ENCODE data around the gene METTL23. TPM values are rescaled to one million over a fixed set of nuclear protein-coding genes. Genes with fewer than 3 reads are reported as not detected.

The METTL23 gene
- total RNA-seq, 1 donor from 2014 or later = 36.3 TPM

DNA sequence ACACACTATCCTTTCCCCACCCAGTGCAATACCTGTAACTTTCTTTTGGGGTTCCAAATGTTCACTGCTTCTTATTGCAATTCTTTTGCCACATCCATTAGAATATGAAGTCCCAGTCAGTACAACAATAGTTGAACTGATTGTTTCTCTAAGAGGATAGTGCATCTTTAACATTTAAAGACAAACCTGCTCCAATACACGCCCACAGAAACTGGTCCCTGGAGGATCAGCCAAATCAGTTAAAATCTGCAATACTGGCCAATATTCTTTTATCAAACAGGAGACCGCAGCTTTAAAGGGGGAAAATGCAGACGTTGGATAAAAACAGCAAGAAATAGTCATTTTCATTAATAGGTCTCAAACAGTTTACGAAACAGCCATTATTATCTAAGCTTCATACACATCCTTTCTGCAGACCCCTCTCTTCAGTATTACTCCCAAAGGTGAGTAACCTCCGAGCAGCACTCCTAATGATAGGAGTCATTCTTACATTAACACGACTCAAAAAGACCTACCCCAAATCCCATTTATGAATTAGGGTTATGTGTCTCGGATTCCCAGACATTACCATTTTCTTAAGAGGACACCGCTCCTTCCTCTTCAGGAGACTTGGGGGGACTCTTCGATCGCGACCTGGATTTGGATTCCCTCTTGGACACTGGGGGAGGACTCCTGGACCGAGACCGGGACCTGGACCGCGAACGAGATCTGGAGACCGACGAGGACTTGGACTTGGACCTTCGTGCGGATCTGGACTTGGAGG lies 9.1 kb downstream of the METTL23 start:
- no peaks in the 10 kb centered on the region for H3K27me3 Mint-ChIP-seq (ENCODE audit: unreplicated experiment)
- TF ChIP-seq, protein P1, sequence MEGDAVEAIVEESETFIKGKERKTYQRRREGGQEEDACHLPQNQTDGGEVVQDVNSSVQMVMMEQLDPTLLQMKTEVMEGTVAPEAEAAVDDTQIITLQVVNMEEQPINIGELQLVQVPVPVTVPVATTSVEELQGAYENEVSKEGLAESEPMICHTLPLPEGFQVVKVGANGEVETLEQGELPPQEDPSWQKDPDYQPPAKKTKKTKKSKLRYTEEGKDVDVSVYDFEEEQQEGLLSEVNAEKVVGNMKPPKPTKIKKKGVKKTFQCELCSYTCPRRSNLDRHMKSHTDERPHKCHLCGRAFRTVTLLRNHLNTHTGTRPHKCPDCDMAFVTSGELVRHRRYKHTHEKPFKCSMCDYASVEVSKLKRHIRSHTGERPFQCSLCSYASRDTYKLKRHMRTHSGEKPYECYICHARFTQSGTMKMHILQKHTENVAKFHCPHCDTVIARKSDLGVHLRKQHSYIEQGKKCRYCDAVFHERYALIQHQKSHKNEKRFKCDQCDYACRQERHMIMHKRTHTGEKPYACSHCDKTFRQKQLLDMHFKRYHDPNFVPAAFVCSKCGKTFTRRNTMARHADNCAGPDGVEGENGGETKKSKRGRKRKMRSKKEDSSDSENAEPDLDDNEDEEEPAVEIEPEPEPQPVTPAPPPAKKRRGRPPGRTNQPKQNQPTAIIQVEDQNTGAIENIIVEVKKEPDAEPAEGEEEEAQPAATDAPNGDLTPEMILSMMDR (IDR thresholded peaks at IDR 0.05) = no peak
- H3K27ac Mint-ChIP-seq (ENCODE audit: unreplicated experiment) = peak overlapping the region; percentile 96
- H3K9me3 Mint-ChIP-seq (ENCODE audit: unreplicated experiment) = no peaks in the 10 kb centered on the region
- H3K4me3 Mint-ChIP-seq (ENCODE audit: unreplicated experiment) = peak overlapping the region; percentile 95
- H3K36me3 Mint-ChIP-seq (ENCODE audit: unreplicated experiment) = peaks cover 37% of the 10 kb centered on the region
- H3K4me1 Mint-ChIP-seq (ENCODE audit: unreplicated experiment) = peaks cover 55% of the 10 kb centered on the region
- DNase-seq (ENCODE audit: extremely low spot score, unreplicated experiment) = no peak

DNA sequence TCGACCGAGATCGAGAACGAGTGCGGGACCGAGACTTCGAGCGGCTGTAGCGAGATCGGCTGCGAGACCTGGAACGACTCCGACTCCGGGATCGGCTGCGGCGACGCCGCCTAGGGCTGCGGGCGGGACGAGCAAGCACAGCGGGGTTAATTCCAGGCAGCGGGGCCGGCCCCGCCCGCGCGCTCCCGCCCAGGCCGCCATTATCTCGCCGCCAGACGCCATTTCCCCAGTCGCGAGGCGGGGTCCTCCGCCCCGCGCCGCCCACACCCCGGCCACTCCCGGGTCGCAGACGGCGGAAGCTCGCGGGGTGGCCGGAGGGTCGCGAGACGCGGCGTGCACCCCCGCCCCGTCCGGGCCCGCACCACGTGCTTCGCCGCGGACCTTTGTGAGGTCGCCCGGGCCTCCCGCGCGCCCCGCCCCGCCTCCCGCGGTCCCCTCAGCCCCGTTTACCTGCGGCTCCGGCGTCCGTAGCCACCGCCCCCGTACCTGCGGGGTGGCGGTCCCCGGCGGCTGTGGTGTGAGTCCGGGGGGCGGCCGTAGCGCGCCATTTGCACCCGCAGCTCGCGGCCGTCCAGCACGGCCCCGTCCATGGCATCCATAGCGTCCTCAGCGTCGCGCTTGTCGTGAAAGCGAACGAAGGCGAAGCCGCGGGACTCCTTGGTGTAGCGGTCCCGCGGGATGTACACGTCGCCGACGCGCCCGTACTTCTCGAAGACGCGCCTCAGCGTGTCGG lies 9.9 kb downstream of the METTL23 start:
- peaks cover 59% of the 10 kb centered on the region for H3K4me1 Mint-ChIP-seq (ENCODE audit: unreplicated experiment)
- peak overlapping the region; percentile 95 for H3K4me3 Mint-ChIP-seq (ENCODE audit: unreplicated experiment)
- TF ChIP-seq, protein P1 (IDR thresholded peaks at IDR 0.05) = no peak
- peaks cover 34% of the 10 kb centered on the region for H3K36me3 Mint-ChIP-seq (ENCODE audit: unreplicated experiment)
- H3K9me3 Mint-ChIP-seq (ENCODE audit: unreplicated experiment) = no peaks in the 10 kb centered on the region
- no peaks in the 10 kb centered on the region for H3K27me3 Mint-ChIP-seq (ENCODE audit: unreplicated experiment)
- DNase-seq (ENCODE audit: extremely low spot score, unreplicated experiment) = peak; percentile 90
- peak overlapping the region; percentile 96 for H3K27ac Mint-ChIP-seq (ENCODE audit: unreplicated experiment)

DNA sequence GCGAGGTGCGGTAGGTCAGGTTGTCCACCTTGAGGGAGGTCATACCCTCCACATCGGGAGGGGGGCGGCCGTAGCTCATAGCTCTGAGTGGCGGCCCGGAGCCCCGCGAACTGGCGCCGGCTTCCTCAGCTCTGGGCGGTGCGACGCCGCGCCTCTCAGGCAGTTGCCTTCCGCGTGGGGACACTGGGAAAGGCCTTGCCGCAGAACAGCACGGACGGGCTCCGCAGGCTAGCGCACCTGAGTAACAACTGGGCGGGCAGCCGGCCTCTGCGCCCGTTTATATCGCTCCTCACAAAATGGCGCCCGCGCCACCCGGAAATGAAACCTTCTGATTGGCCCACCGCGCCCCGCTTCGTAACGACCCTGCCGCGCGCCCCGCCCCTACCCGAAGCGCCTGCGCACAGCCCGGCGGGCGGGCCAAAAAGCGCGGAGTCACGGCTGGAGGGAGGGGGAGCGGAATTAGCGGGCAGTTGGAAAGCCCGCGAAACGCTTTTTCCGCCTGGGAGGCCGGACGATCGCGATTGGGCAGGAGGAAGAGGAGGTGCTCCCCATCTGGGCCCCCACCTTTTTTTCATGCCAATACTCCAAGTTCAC lies 10.5 kb downstream of the METTL23 start, which contains the start of gene SRSF2:
Gene SRSF2 (minus strand): TSS at position 250 of the 594 bp plus-strand sequence. CDS start 171 bp downstream, at position 79.
- Mint-ChIP-seq H3K9me3 (ENCODE audit: unreplicated experiment) (no peaks in the 10 kb centered on the region), H3K27ac (ENCODE audit: unreplicated experiment) (peak within 1 kb of the TSS; percentile 99), H3K4me1 (ENCODE audit: unreplicated experiment) (peaks cover 59% of the 10 kb centered on the region), H3K36me3 (ENCODE audit: unreplicated experiment) (peaks cover 38% of the 10 kb centered on the region), H3K4me3 (ENCODE audit: unreplicated experiment) (peak within 1 kb of the TSS; percentile 95), H3K27me3 (ENCODE audit: unreplicated experiment) (no peaks in the 10 kb centered on the region)
- DNase-seq (ENCODE audit: extremely low spot score, unreplicated experiment) = peak; percentile 100
- TF ChIP-seq, protein P1 (IDR thresholded peaks at IDR 0.05) = no peak

- DNase-seq (ENCODE audit: extremely low spot score, unreplicated experiment) = peak; percentile 98
- Mint-ChIP-seq H3K9me3 (ENCODE audit: unreplicated experiment) (no peaks in the 10 kb centered on the region), H3K27me3 (ENCODE audit: unreplicated experiment) (no peaks in the 10 kb centered on the region), H3K27ac (ENCODE audit: unreplicated experiment) (peak within 1 kb of the TSS; percentile 99), H3K4me3 (ENCODE audit: unreplicated experiment) (peak within 1 kb of the TSS; percentile 95), H3K36me3 (ENCODE audit: unreplicated experiment) (peaks cover 39% of the 10 kb centered on the region), H3K4me1 (ENCODE audit: unreplicated experiment) (peaks cover 55% of the 10 kb centered on the region)
- TF ChIP-seq, protein P1 (IDR thresholded peaks at IDR 0.05) = no peak
Observed at GRCh38 chr17:76737676-76738467, 11.2 kb downstream of the METTL23 start, which contains the start of gene MFSD11. Gene MFSD11 (plus strand): TSS chr17:76738119. CDS start chr17:76738353, 234 bp downstream.

Data from osteocyte (in vitro differentiated cells).